Midbrain (tissue), 1 donor: ENCODE measurements around the gene PEX14.

ENCODE experiments used
- DNase-seq: peaks from one replicate; lab custom pipeline; 2025; lab: John Stamatoyannopoulos, UW

Gene PEX14

GRCh38 chr1:10516925-10517676 lies 42.4 kb downstream of the PEX14 start:
- no peak for DNase-seq

GRCh38 chr1:10517677-10517982 lies 42.9 kb downstream of the PEX14 start:
- no peak for DNase-seq

GRCh38 chr1:10519016-10519417 lies 44.3 kb downstream of the PEX14 start:
- no peak for DNase-seq

- no peak for DNase-seq
These were observed 45.7 kb downstream of the PEX14 start for GRCh38 chr1:10520497-10520896.

GRCh38 chr1:10520952-10521351 lies 46.2 kb downstream of the PEX14 start:
- DNase-seq, result no peak

GRCh38 chr1:10521537-10522157 lies 46.9 kb downstream of the PEX14 start:
- DNase-seq, result no peak

GRCh38 chr1:10522322-10522860 lies 47.6 kb downstream of the PEX14 start:
- no peak for DNase-seq

- DNase-seq, result no peak
These were observed 50.5 kb downstream of the PEX14 start for GRCh38 chr1:10525208-10525607.

- DNase-seq, result no peak
These were observed 53.6 kb downstream of the PEX14 start for GRCh38 chr1:10528066-10529014.

- DNase-seq, result no peak
These were observed 54.3 kb downstream of the PEX14 start for GRCh38 chr1:10529091-10529490.

- DNase-seq, result no peak
These were observed 55.0 kb downstream of the PEX14 start for GRCh38 chr1:10529765-10530164.

- no peak for DNase-seq
These were observed 55.6 kb downstream of the PEX14 start for GRCh38 chr1:10530281-10530740.

GRCh38 chr1:10530756-10531495 lies 56.2 kb downstream of the PEX14 start:
- DNase-seq, result no peak

GRCh38 chr1:10532362-10532761 lies 57.6 kb downstream of the PEX14 start:
- no peak for DNase-seq

GRCh38 chr1:10534519-10534918 lies 59.8 kb downstream of the PEX14 start:
- no peak for DNase-seq

GRCh38 chr1:10536133-10536770 lies 61.5 kb downstream of the PEX14 start:
- DNase-seq, result no peak

- DNase-seq, result no peak
These were observed 62.5 kb downstream of the PEX14 start for GRCh38 chr1:10537082-10537766.

GRCh38 chr1:10538646-10539355 lies 64.1 kb downstream of the PEX14 start:
- no peak for DNase-seq

- no peak for DNase-seq
These were observed 64.8 kb downstream of the PEX14 start for GRCh38 chr1:10539411-10540043.
